A673 (cell line): ENCODE data around the gene PRDM16. TPM values are rescaled to one million over a fixed set of nuclear protein-coding genes. Genes with fewer than 3 reads are reported as not detected.

Source experiments
- BruUV-seq: library from RNA; stranded (reverse); fragments of 400-500 nt; replicated peaks from 2 replicates; lab custom pipeline; 2021; lab: Mats Ljungman, UMichigan
- CTCF ChIA-PET: fragments of 300-600 bp; sonication (Branson Sonifier 250); formaldehyde crosslinking; loops from one replicate; lab custom pipeline; 2022; ENCODE audit warnings: antibody characterized with exemption; lab: Charles Lee
- POLR2A ChIA-PET: fragments of 300-600 bp; sonication (Branson Sonifier 250); formaldehyde crosslinking; loops from one replicate; lab custom pipeline; 2022; ENCODE audit warnings: antibody characterized with exemption; ENCODE audit not compliant: low non-redundant PET; lab: Charles Lee
- DNase-seq: peaks from one replicate; pipeline ENCODE4 v3.0.0-alpha.2; 2015; ENCODE audit warnings: low spot score
- H3K27ac ChIP-seq: fragments of 200-600 bp; sonication (generic); 2 replicates; pipeline ENCODE4 v1.5.1; 2016; ENCODE audit warnings: mixed run types, low read depth, mild to moderate bottlenecking, mixed read lengths, antibody characterized with exemption, low read length; ENCODE audit not compliant: poor library complexity, severe bottlenecking
- H3K27me3 ChIP-seq: fragments of 200-600 bp; sonication (generic); replicated peaks from 2 replicates; pipeline ENCODE4 v1.6.1; 2017; ENCODE audit warnings: mixed run types, low read depth, mild to moderate bottlenecking, mixed read lengths, antibody characterized with exemption, low read length; ENCODE audit not compliant: insufficient read depth, poor library complexity
- H3K36me3 ChIP-seq: fragments of 200-600 bp; sonication (generic); 2 replicates; pipeline ENCODE4 v1.6.1; 2016; ENCODE audit warnings: mixed run types, mild to moderate bottlenecking, mixed read lengths, antibody characterized with exemption, low read length; ENCODE audit not compliant: insufficient read depth, poor library complexity, severe bottlenecking
- H3K4me1 ChIP-seq: fragments of 200-600 bp; sonication (generic); 2 replicates; pipeline ENCODE4 v1.6.1; 2017; ENCODE audit warnings: mixed run types, mild to moderate bottlenecking, mixed read lengths, antibody characterized with exemption, low read length; ENCODE audit not compliant: insufficient read depth, poor library complexity, severe bottlenecking
- H3K4me3 ChIP-seq: fragments of 200-600 bp; sonication (generic); 2 replicates; pipeline ENCODE4 v1.5.1; 2016; ENCODE audit warnings: low read depth, mixed run types, mild to moderate bottlenecking, mixed read lengths, low read length; ENCODE audit not compliant: poor library complexity, severe bottlenecking
- H3K9me3 ChIP-seq: fragments of 200-600 bp; sonication (generic); 2 replicates; pipeline ENCODE4 v1.6.1; 2016; ENCODE audit warnings: mixed run types, low read depth, mild to moderate bottlenecking, mixed read lengths, antibody characterized with exemption, low read length; ENCODE audit not compliant: poor library complexity, severe bottlenecking
- CTCF ChIP-seq: fragments of 300-800, 200-600 bp; sonication (generic); conservative IDR thresholded peaks from 2 replicates; pipeline ENCODE4 v1.5.1; 2017; ENCODE audit warnings: low read depth, mild to moderate bottlenecking, antibody characterized with exemption, low read length, moderate library complexity, mixed read lengths
- EZH2 ChIP-seq: fragments of 200-600 bp; sonication (generic); IDR thresholded peaks from 2 replicates; pipeline ENCODE4 v1.6.1; 2017; ENCODE audit warnings: borderline replicate concordance, low read depth, mild to moderate bottlenecking, mixed read lengths, antibody characterized with exemption, low read length; ENCODE audit not compliant: poor library complexity, severe bottlenecking
- intact Hi-C: fragments of 100-400 bp; cut with micrococcal nuclease; formaldehyde crosslinking; loops from one replicate; pipeline ENCODE4 v1.10.0; 2022; ENCODE audit not compliant: unreplicated experiment
- total RNA-seq: library from RNA; stranded (reverse); gene quantifications from 2 replicates; pipeline ENCODE4 v1.2.3, GENCODE V29; 2021

The PRDM16 gene
- total RNA-seq, 1 experiment from 2014 or later, result 0.49 TPM

GRCh38 chr1:3391711-3392110 lies 322.7 kb downstream of the PRDM16 start:
- Histone ChIP-seq H3K36me3 (no peaks in the 10 kb centered on the region), H3K9me3 (no peaks in the 10 kb centered on the region), H3K27me3 (peaks cover 100% of the 10 kb centered on the region), H3K4me3 (no peak overlapping the region), H3K27ac (no peak overlapping the region), H3K4me1 (no peaks in the 10 kb centered on the region)
- TF ChIP-seq CTCF (no peak), EZH2 (no peak)
- CTCF ChIA-PET, result no interaction called here
- intact Hi-C loops, result no loop called here
- no TSS peak for BruUV-seq
- POLR2A ChIA-PET, result no interaction called here
- no peak for DNase-seq

- ChIA-PET POLR2A (no interaction called here), CTCF (no interaction called here)
- Histone ChIP-seq H3K4me3 (no peak overlapping the region), H3K9me3 (no peaks in the 10 kb centered on the region), H3K27me3 (peaks cover 100% of the 10 kb centered on the region), H3K36me3 (no peaks in the 10 kb centered on the region), H3K27ac (no peak overlapping the region), H3K4me1 (no peaks in the 10 kb centered on the region)
- DNase-seq, result no peak
- TF ChIP-seq EZH2 (peak; percentile 98), CTCF (no peak)
- intact Hi-C loops, result no loop called here
- no TSS peak for BruUV-seq
Observed at GRCh38 chr1:3393024-3393986, 324.3 kb downstream of the PRDM16 start.

- CTCF ChIA-PET, result no interaction called here
- intact Hi-C loops, result no loop called here
- peaks cover 100% of the 10 kb centered on the region for H3K27me3 ChIP-seq
- POLR2A ChIA-PET, result no interaction called here
- H3K4me3 ChIP-seq, result no peak overlapping the region
- TF ChIP-seq EZH2 (peak; percentile 3), CTCF (no peak)
- no peaks in the 10 kb centered on the region for H3K9me3 ChIP-seq
- H3K27ac ChIP-seq, result no peak overlapping the region
- DNase-seq, result no peak
- H3K4me1 ChIP-seq, result no peaks in the 10 kb centered on the region
- H3K36me3 ChIP-seq, result no peaks in the 10 kb centered on the region
- BruUV-seq, result no TSS peak
Observed at GRCh38 chr1:3393987-3394920, 325.3 kb downstream of the PRDM16 start.
